ENCODE results near the gene OGN.

Gene OGN

GRCh38 chr9:92342825-92343488, 61.4 kb downstream of the OGN start:
- DNase-seq = no peak

GRCh38 chr9:92341578-92341977, 62.8 kb downstream of the OGN start:
- DNase-seq = no peak

DNA sequence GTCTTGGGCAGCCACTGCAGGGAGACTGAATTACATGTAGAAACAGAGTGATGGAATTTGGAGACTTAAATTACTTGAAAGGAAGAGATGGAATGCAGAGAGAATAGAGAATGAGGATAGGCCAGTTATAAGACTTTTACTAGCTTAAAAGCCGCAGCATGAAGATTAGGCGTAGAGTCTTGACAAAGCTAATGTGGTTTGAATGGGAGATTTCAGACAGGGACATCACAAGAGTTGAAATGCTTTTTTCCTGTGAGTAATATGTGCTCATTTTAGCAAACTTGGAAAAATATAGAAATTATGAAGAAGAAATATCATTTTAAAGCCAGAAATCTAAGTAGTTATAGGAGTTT, 71.1 kb downstream of the OGN start:
- DNase-seq = no peak

Measured in EL (cell line).